HG03175 (cell line): Measurements from ENCODE around the gene BABAM2.

Experiments used
- ATAC-seq: cut with Tn5 transposase; IDR thresholded peaks from one replicate; pipeline ENCODE4 v1.9.1; 2021; ENCODE audit warnings: mild to moderate bottlenecking, moderate library complexity; ENCODE audit not compliant: unreplicated experiment

The BABAM2 gene

GRCh38 chr2:28058791-28059190, 168.3 kb downstream of the BABAM2 start:
- no peak for ATAC-seq

GRCh38 chr2:28062867-28063266, 172.3 kb downstream of the BABAM2 start:
- no peak for ATAC-seq

GRCh38 chr2:28063492-28063962, 173.0 kb downstream of the BABAM2 start:
- ATAC-seq: no peak

GRCh38 chr2:28067602-28068001, 177.1 kb downstream of the BABAM2 start:
- no peak for ATAC-seq

GRCh38 chr2:28068088-28068487, 177.6 kb downstream of the BABAM2 start:
- ATAC-seq: no peak

- ATAC-seq: no peak
Measured at GRCh38 chr2:28068527-28068926, 178.0 kb downstream of the BABAM2 start.

- no peak for ATAC-seq
Measured at GRCh38 chr2:28071221-28071620, 180.7 kb downstream of the BABAM2 start.

- no peak for ATAC-seq
Measured at GRCh38 chr2:28074137-28074536, 183.6 kb downstream of the BABAM2 start.

GRCh38 chr2:28080911-28081310, 190.4 kb downstream of the BABAM2 start:
- ATAC-seq: no peak

GRCh38 chr2:28082131-28082530, 191.6 kb downstream of the BABAM2 start:
- ATAC-seq: no peak

- ATAC-seq: no peak
Measured at GRCh38 chr2:28083476-28083875, 192.9 kb downstream of the BABAM2 start.

GRCh38 chr2:28084564-28084963, 194.0 kb downstream of the BABAM2 start:
- no peak for ATAC-seq

- no peak for ATAC-seq
Measured at GRCh38 chr2:28085201-28085600, 194.7 kb downstream of the BABAM2 start.

GRCh38 chr2:28086611-28087010, 196.1 kb downstream of the BABAM2 start:
- no peak for ATAC-seq

- ATAC-seq: no peak
Measured at GRCh38 chr2:28088970-28089369, 198.4 kb downstream of the BABAM2 start.

- no peak for ATAC-seq
Measured at GRCh38 chr2:28089486-28089885, 199.0 kb downstream of the BABAM2 start.

- ATAC-seq: no peak
Measured at GRCh38 chr2:28093308-28093707, 202.8 kb downstream of the BABAM2 start.

- no peak for ATAC-seq
Measured at GRCh38 chr2:28093768-28094167, 203.2 kb downstream of the BABAM2 start.

- no peak for ATAC-seq
Measured at GRCh38 chr2:28094739-28095138, 204.2 kb downstream of the BABAM2 start.

- ATAC-seq: no peak
Measured at GRCh38 chr2:28095622-28096021, 205.1 kb downstream of the BABAM2 start.

GRCh38 chr2:28096421-28096820, 205.9 kb downstream of the BABAM2 start:
- ATAC-seq: no peak

GRCh38 chr2:28098501-28099225, 208.1 kb downstream of the BABAM2 start:
- no peak for ATAC-seq

GRCh38 chr2:28101123-28101522, 210.6 kb downstream of the BABAM2 start:
- ATAC-seq: no peak
